Spleen (tissue), 7 donors: ENCODE data around the gene IL3RA.

Source experiments
- CTCF ChIP-seq, 11 experiments: fragments of 200-600 bp in 7 of 11; fragments of 450-650 bp in 4 of 11; sonication (generic) in 4 of 11; IDR thresholded peaks in 8 of 11; conservative IDR thresholded peaks in 3 of 11; 1 replicate in 7 of 11; 2 replicates in 4 of 11; pipeline versions ENCODE4 v1.4.0 to v1.8.0; 2016 to 2021; ENCODE audit warnings: antibody characterized with exemption in 11 of 11, inconsistent platforms in 4 of 11, mild to moderate bottlenecking in 1 of 11
- POLR2A ChIP-seq, 3 donors: fragments of 450-650 bp; IDR thresholded peaks; one replicate each; pipeline ENCODE4 v1.5.1; 2017; ENCODE audit warnings: antibody characterized with exemption in 3 of 3, mild to moderate bottlenecking in 1 of 3
- POLR2AphosphoS5 ChIP-seq, 3 donors: sonication (generic); formaldehyde crosslinking; IDR thresholded peaks; one replicate each; pipeline ENCODE4 v1.5.1; 2017; ENCODE audit warnings: antibody characterized with exemption in 3 of 3
- donor health status: DM: no; HTN: no; CAD: no; lungs with moderate emphysema.
- donor health status: DM: no; HTN: no; CAD: no.
- donor health status: DM: no; HTN: no; CAD: no.

GRCh38 chrX:1295550-1295949, 41.0 kb upstream of the IL3RA start:
- TF ChIP-seq CTCF (IDR thresholded peaks at IDR 0.05 in 8 of 11, conservative IDR thresholded peaks at IDR 0.05 in 3 of 11): no peak
- TF ChIP-seq POLR2A (IDR thresholded peaks at IDR 0.05): no peak
- no peak for TF ChIP-seq POLR2AphosphoS5 (IDR thresholded peaks at IDR 0.05)
